ENCODE data around the gene FKBP6. TPM values are rescaled to one million over a fixed set of nuclear protein-coding genes. Genes with fewer than 3 reads are reported as not detected.

Gene FKBP6
- total RNA-seq, 4 donors from 2014 or later = not detected

DNA sequence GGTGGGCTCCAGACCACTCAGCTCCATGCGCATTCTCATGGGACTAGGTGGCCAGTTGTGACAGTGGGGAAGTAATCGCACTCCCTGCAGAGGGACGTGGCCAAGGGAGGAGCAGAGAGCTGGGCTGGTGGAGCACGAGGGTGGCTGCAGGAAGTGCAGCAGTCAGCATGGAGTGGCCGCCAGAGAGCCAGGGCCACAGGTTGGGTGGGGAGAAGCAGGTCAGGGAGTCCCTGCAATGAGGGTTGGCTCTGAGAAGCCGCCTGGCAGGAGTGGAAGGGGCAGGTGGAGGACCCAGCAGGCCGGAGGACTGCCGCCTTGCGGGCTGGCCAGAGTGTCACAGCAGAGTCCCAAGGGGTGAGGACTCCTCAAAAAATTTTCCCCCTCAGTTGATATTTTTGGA is 26.2 kb downstream of the FKBP6 start:
- TF ChIP-seq POLR2A (IDR thresholded peaks at IDR 0.05) = no peak
- TF ChIP-seq POLR2AphosphoS5 (IDR thresholded peaks at IDR 0.05) = no peak
- Histone ChIP-seq H3K27ac (no peak overlapping the region), H3K4me3 (no peak overlapping the region), H3K9me3 (peaks cover 0 to 4% (median 0%) of the 10 kb centered on the region in 3 donors), H3K4me1 (peaks cover 0 to 11% (median 0%) of the 10 kb centered on the region in 3 donors), H3K36me3 (no peaks in the 10 kb centered on the region), H3K27me3 (peaks cover 13% of the 10 kb centered on the region)
- 73 to 100% methylated on average over 5 of the region's 9 CpGs for WGBS, 2 donors (ENCODE audit: low coverage in 1 of 2)
- peak; percentile 52 for ATAC-seq

DNA sequence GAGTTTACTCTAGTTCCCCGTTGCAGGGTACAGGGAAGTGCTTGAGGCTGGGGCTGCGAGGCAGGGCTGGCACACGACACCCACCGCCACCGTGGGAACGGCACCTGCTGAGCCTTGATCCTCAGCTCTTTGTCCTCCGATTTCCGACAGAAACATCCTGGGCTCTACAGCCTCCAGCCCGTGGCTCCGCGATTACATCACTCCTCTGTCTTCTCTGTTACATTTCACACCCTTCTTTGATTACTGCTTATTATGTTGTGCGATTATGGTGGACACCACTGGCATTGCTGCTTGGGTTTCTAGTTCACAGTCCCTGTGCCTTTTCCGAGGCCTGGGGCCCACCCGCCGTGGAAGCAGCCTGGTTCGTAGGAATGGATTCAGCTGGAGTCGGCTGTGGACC is 26.9 kb downstream of the FKBP6 start:
- TF ChIP-seq POLR2A (IDR thresholded peaks at IDR 0.05) (no peak), EP300 (IDR thresholded peaks at IDR 0.05) (no peak), POLR2AphosphoS5 (IDR thresholded peaks at IDR 0.05) (no peak)
- TF ChIP-seq, protein P1, sequence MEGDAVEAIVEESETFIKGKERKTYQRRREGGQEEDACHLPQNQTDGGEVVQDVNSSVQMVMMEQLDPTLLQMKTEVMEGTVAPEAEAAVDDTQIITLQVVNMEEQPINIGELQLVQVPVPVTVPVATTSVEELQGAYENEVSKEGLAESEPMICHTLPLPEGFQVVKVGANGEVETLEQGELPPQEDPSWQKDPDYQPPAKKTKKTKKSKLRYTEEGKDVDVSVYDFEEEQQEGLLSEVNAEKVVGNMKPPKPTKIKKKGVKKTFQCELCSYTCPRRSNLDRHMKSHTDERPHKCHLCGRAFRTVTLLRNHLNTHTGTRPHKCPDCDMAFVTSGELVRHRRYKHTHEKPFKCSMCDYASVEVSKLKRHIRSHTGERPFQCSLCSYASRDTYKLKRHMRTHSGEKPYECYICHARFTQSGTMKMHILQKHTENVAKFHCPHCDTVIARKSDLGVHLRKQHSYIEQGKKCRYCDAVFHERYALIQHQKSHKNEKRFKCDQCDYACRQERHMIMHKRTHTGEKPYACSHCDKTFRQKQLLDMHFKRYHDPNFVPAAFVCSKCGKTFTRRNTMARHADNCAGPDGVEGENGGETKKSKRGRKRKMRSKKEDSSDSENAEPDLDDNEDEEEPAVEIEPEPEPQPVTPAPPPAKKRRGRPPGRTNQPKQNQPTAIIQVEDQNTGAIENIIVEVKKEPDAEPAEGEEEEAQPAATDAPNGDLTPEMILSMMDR (IDR thresholded peaks at IDR 0.05) = no peak
- Histone ChIP-seq H3K27ac (no peak overlapping the region), H3K4me3 (no peak overlapping the region), H3K9me3 (peaks cover 0 to 4% (median 0%) of the 10 kb centered on the region in 3 donors), H3K27me3 (peaks cover 19% of the 10 kb centered on the region), H3K4me1 (peaks cover 0 to 11% (median 0%) of the 10 kb centered on the region in 3 donors), H3K36me3 (no peaks in the 10 kb centered on the region)
- ATAC-seq = no peak
- WGBS, 2 donors (ENCODE audit: low coverage in 1 of 2) = 75% methylated on average over 17 of the region's 17 CpGs; no CpG with 5 or more reads in 1 of the 2 donors

- no peak for ATAC-seq
- Histone ChIP-seq H3K27ac (no peak overlapping the region), H3K4me3 (no peak overlapping the region), H3K36me3 (no peaks in the 10 kb centered on the region), H3K4me1 (peaks cover 0 to 11% (median 0%) of the 10 kb centered on the region in 3 donors), H3K9me3 (peaks cover 0 to 4% (median 0%) of the 10 kb centered on the region in 3 donors), H3K27me3 (peaks cover 22% of the 10 kb centered on the region)
- WGBS, 2 donors (ENCODE audit: low coverage in 1 of 2) = 62 to 74% methylated on average over 5 of the region's 5 CpGs
- TF ChIP-seq EP300 (IDR thresholded peaks at IDR 0.05) (no peak), POLR2A (IDR thresholded peaks at IDR 0.05) (no peak), POLR2AphosphoS5 (IDR thresholded peaks at IDR 0.05) (no peak)
- TF ChIP-seq, protein P1 (IDR thresholded peaks at IDR 0.05) = no peak
Observed at GRCh38 chr7:73356159-73356558, 28.2 kb downstream of the FKBP6 start.

DNA sequence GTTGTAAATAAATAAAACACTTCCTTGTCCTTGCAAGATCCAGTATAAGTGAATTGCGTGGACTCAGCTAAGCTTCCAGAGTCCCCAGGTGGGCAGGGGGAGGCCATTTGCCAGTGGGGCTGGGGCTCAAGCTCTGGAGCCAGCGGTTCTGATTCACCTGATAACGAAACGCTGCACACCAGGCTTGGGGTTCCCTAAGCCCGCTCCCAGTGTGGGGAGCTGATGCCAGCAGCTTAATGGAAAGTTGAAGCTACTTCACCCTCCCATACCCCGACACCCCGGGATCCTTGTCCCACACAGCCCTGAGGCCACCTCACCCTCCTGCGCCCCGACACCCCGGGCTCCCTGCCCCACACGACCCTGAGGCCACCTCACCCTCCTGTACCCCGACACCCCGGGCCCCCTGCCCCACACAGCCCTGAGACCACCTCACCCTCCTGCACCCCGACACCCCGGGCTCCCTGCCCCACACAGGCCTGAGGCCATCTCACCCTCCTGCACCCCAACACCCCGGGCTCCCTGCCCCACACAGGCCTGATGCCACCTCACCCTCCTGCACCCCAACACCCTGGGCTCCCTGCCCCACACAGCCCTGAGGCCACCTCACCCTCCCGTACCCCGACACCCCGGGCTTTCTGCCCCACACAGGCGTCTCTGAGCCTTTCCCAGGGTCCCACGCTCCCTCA is 30.8 kb downstream of the FKBP6 start:
- Histone ChIP-seq H3K27ac (peak overlapping the region in 1 of 4 donors; percentile 8), H3K9me3 (no peaks in the 10 kb centered on the region), H3K36me3 (no peaks in the 10 kb centered on the region), H3K27me3 (peaks cover 22% of the 10 kb centered on the region), H3K4me3 (no peak overlapping the region), H3K4me1 (peaks cover 0 to 11% (median 0%) of the 10 kb centered on the region in 3 donors)
- WGBS, 2 donors (ENCODE audit: low coverage in 1 of 2) = 84% methylated on average over 9 of the region's 21 CpGs; no CpG with 5 or more reads in 1 of the 2 donors
- TF ChIP-seq POLR2AphosphoS5 (IDR thresholded peaks at IDR 0.05) (no peak), EP300 (IDR thresholded peaks at IDR 0.05) (no peak), POLR2A (IDR thresholded peaks at IDR 0.05) (no peak)
- TF ChIP-seq, protein P1 (IDR thresholded peaks at IDR 0.05) = no peak
- no peak for ATAC-seq

GRCh38 chr7:73359306-73359705 is 31.3 kb downstream of the FKBP6 start:
- no peak overlapping the region for H3K27ac ChIP-seq
- TF ChIP-seq, protein P1 (IDR thresholded peaks at IDR 0.05) = no peak
- no peak for TF ChIP-seq POLR2A (IDR thresholded peaks at IDR 0.05)
- TF ChIP-seq EP300 (IDR thresholded peaks at IDR 0.05) = no peak
- TF ChIP-seq POLR2AphosphoS5 (IDR thresholded peaks at IDR 0.05) = no peak
- H3K4me1 ChIP-seq = peaks cover 0 to 11% (median 0%) of the 10 kb centered on the region in 3 donors
- H3K27me3 ChIP-seq = peaks cover 22% of the 10 kb centered on the region
- no peak for ATAC-seq
- no peak overlapping the region for H3K4me3 ChIP-seq
- 75 to 87% methylated on average over 10 to 11 of the region's 11 CpGs for WGBS, 2 donors (ENCODE audit: low coverage in 1 of 2)
- no peaks in the 10 kb centered on the region for H3K36me3 ChIP-seq
- H3K9me3 ChIP-seq = no peaks in the 10 kb centered on the region
